Measurements from ENCODE around the gene APC.

APC gene

GRCh38 chr5:112823181-112823580, 85.5 kb downstream of the APC start:
- Histone ChIP-seq H3K9me3 (ENCODE audit: control insufficient read depth, low read length) (no peaks in the 10 kb centered on the region), H3K36me3 (ENCODE audit: control insufficient read depth, insufficient read depth, low read length, severe bottlenecking) (peaks cover 76% of the 10 kb centered on the region), H3K4me1 (ENCODE audit: control insufficient read depth, insufficient read depth, low read length) (no peaks in the 10 kb centered on the region), H3K4me3 (ENCODE audit: low read length) (no peak overlapping the region), H3K27me3 (replicated peaks; ENCODE audit: control insufficient read depth, insufficient read depth, low read length) (no peaks in the 10 kb centered on the region), H3K9ac (ENCODE audit: low read length) (no peak overlapping the region)
- DNase-seq (ENCODE audit: low read depth) = no peak

DNA sequence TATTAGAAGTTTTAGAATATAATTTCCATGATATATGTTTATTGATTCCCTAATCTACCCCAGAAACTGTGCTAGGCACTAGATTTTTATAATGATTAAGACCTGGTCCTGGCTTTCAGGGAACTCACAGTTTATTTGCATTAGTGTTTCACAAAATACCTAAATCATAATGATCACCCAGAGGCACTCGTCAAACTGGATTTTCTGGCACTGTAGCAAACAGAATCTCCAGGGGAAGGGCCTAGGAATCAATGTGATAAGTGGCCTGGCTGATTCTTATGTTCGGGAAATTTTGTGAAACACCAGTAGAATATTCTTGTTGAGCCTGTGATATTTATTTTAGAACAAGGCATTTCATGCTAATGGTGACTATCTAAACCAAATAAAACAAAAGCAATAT, 86.0 kb downstream of the APC start:
- DNase-seq (ENCODE audit: low read depth) = no peak
- peaks cover 81% of the 10 kb centered on the region for H3K36me3 ChIP-seq (ENCODE audit: control insufficient read depth, insufficient read depth, low read length, severe bottlenecking)
- H3K4me1 ChIP-seq (ENCODE audit: control insufficient read depth, insufficient read depth, low read length) = no peaks in the 10 kb centered on the region

DNA sequence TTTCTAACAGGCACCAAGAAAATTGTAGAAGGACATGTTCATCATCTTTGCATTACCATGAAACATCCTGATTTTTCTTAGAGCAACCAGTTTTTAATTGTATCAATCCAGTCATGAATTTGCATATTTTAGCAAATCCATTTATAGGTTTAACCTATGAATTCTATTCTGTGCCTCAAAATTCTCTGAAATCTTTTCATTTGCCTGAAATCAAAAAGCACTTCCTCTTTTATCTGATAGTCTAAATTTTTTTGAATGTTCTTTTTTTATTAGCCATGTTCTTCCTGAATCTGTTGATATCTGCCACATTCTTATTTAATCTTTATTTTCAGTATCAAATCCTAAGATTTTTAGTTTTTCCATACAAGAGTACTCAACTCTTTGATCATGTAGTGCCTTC, 86.5 kb downstream of the APC start:
- no peak overlapping the region for H3K4me3 ChIP-seq (ENCODE audit: low read length)
- no peaks in the 10 kb centered on the region for H3K27me3 ChIP-seq (replicated peaks; ENCODE audit: control insufficient read depth, insufficient read depth, low read length)
- DNase-seq (ENCODE audit: low read depth) = no peak
- peaks cover 82% of the 10 kb centered on the region for H3K36me3 ChIP-seq (ENCODE audit: control insufficient read depth, insufficient read depth, low read length, severe bottlenecking)
- H3K4me1 ChIP-seq (ENCODE audit: control insufficient read depth, insufficient read depth, low read length) = no peaks in the 10 kb centered on the region
- H3K9ac ChIP-seq (ENCODE audit: low read length) = no peak overlapping the region
- no peaks in the 10 kb centered on the region for H3K9me3 ChIP-seq (ENCODE audit: control insufficient read depth, low read length)

More for the DNA sequence above, 86.0 kb downstream of the APC start:
- Histone ChIP-seq H3K9me3 (ENCODE audit: control insufficient read depth, low read length) (no peaks in the 10 kb centered on the region), H3K9ac (ENCODE audit: low read length) (no peak overlapping the region), H3K27me3 (replicated peaks; ENCODE audit: control insufficient read depth, insufficient read depth, low read length) (no peaks in the 10 kb centered on the region), H3K4me3 (ENCODE audit: low read length) (no peak overlapping the region)

DNA sequence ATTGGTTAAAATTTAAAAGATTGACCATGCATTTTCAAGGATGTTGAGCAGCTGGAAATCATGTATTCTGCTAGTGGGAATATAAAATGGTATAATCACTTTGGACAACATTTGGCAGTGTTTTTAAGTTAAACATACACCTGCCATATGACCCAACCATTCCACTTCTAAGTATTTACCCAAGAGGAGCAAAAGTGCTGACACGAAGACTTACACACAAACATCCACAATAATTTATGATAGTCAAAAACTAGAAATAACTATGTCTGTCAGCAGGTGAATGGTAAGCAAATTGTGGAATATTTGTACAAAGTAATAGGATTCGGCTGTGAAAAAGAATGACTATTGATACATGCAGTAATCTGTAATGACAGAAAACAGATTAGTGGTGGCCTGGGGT, 92.7 kb downstream of the APC start:
- no peak for DNase-seq (ENCODE audit: low read depth)
- peaks cover 57% of the 10 kb centered on the region for H3K36me3 ChIP-seq (ENCODE audit: control insufficient read depth, insufficient read depth, low read length, severe bottlenecking)
- no peak overlapping the region for H3K4me3 ChIP-seq (ENCODE audit: low read length)
- no peaks in the 10 kb centered on the region for H3K9me3 ChIP-seq (ENCODE audit: control insufficient read depth, low read length)
- no peak overlapping the region for H3K9ac ChIP-seq (ENCODE audit: low read length)
- H3K4me1 ChIP-seq (ENCODE audit: control insufficient read depth, insufficient read depth, low read length) = no peaks in the 10 kb centered on the region
- H3K27me3 ChIP-seq (replicated peaks; ENCODE audit: control insufficient read depth, insufficient read depth, low read length) = no peaks in the 10 kb centered on the region

GRCh38 chr5:112833971-112834370, 96.3 kb downstream of the APC start:
- H3K9ac ChIP-seq (ENCODE audit: low read length) = no peak overlapping the region
- H3K36me3 ChIP-seq (ENCODE audit: control insufficient read depth, insufficient read depth, low read length, severe bottlenecking) = peaks cover 55% of the 10 kb centered on the region
- no peak for DNase-seq (ENCODE audit: low read depth)
- no peak overlapping the region for H3K4me3 ChIP-seq (ENCODE audit: low read length)
- no peaks in the 10 kb centered on the region for H3K9me3 ChIP-seq (ENCODE audit: control insufficient read depth, low read length)
- no peaks in the 10 kb centered on the region for H3K27me3 ChIP-seq (replicated peaks; ENCODE audit: control insufficient read depth, insufficient read depth, low read length)
- no peaks in the 10 kb centered on the region for H3K4me1 ChIP-seq (ENCODE audit: control insufficient read depth, insufficient read depth, low read length)

GRCh38 chr5:112844489-112844888, 106.8 kb downstream of the APC start:
- Histone ChIP-seq H3K27me3 (replicated peaks; ENCODE audit: control insufficient read depth, insufficient read depth, low read length) (no peaks in the 10 kb centered on the region), H3K4me1 (ENCODE audit: control insufficient read depth, insufficient read depth, low read length) (peaks cover 12% of the 10 kb centered on the region), H3K9ac (ENCODE audit: low read length) (no peak overlapping the region), H3K4me3 (ENCODE audit: low read length) (no peak overlapping the region), H3K9me3 (ENCODE audit: control insufficient read depth, low read length) (no peaks in the 10 kb centered on the region), H3K36me3 (ENCODE audit: control insufficient read depth, insufficient read depth, low read length, severe bottlenecking) (peaks cover 19% of the 10 kb centered on the region)
- DNase-seq (ENCODE audit: low read depth) = no peak

DNA sequence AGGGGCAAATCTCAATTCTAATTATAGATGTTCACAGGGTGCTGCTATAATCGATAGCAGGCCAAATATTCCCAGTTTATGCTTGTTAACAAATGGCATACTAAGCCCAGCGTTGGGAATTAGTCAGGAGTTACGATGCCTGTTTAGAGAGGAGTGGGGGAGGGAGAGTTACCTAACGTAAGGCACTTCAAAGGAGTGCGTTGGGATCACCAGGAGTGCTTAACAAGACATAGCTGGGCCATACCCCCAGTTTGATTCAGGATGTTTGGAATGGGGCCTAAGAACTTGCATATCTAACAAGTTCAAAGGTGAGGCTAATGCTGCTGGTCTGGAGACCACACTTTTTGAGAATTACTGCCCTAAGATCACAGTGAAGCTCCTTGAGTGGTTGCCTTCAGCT, 108.9 kb downstream of the APC start:
- no peak overlapping the region for H3K4me3 ChIP-seq (ENCODE audit: low read length)
- H3K36me3 ChIP-seq (ENCODE audit: control insufficient read depth, insufficient read depth, low read length, severe bottlenecking) = peaks cover 2% of the 10 kb centered on the region
- no peak for DNase-seq (ENCODE audit: low read depth)
- no peak overlapping the region for H3K9ac ChIP-seq (ENCODE audit: low read length)
- H3K9me3 ChIP-seq (ENCODE audit: control insufficient read depth, low read length) = no peaks in the 10 kb centered on the region
- H3K27me3 ChIP-seq (replicated peaks; ENCODE audit: control insufficient read depth, insufficient read depth, low read length) = no peaks in the 10 kb centered on the region
- peaks cover 12% of the 10 kb centered on the region for H3K4me1 ChIP-seq (ENCODE audit: control insufficient read depth, insufficient read depth, low read length)

- no peak overlapping the region for H3K9ac ChIP-seq (ENCODE audit: low read length)
- no peaks in the 10 kb centered on the region for H3K27me3 ChIP-seq (replicated peaks; ENCODE audit: control insufficient read depth, insufficient read depth, low read length)
- no peak overlapping the region for H3K4me3 ChIP-seq (ENCODE audit: low read length)
- H3K9me3 ChIP-seq (ENCODE audit: control insufficient read depth, low read length) = no peaks in the 10 kb centered on the region
- DNase-seq (ENCODE audit: low read depth) = peak; percentile 14
- no peaks in the 10 kb centered on the region for H3K36me3 ChIP-seq (ENCODE audit: control insufficient read depth, insufficient read depth, low read length, severe bottlenecking)
- H3K4me1 ChIP-seq (ENCODE audit: control insufficient read depth, insufficient read depth, low read length) = peaks cover 12% of the 10 kb centered on the region
Measured at GRCh38 chr5:112847306-112847705, 109.6 kb downstream of the APC start.

DNA sequence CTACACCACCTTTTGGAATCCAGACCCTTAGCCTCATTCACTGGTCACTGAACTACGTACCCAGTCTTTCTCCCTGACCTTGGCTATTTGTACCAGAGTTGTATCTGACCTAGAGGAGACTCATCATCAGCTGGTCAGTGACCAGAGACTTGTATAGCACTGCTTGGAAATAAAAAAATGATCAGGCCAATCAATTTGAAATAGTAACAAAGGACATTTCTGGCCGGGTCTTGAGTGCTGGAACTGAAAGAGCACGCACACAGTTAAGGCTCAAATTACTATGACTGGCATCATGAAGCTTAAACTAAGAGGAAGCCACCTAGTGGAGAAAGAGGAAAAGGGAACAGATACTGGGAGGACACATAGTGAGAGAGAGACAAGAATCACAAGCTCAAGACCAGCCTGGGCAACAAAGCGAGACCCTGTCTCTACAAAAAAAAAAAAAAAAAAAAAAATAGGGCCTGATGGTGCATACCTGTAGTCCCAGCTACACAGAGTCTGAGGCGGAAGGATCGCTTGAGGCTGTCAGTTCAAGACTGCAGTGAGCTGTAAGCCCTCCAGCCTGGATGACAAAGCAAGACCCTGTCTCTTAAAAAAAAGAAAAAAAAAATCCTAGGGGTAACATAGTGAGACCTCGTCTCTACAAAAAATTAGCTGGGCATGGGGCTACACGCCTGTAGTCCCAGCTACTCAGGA, 110.6 kb downstream of the APC start:
- Histone ChIP-seq H3K4me3 (ENCODE audit: low read length) (peak overlapping the region; percentile 61), H3K36me3 (ENCODE audit: control insufficient read depth, insufficient read depth, low read length, severe bottlenecking) (no peaks in the 10 kb centered on the region), H3K9me3 (ENCODE audit: control insufficient read depth, low read length) (no peaks in the 10 kb centered on the region), H3K9ac (ENCODE audit: low read length) (no peak overlapping the region), H3K4me1 (ENCODE audit: control insufficient read depth, insufficient read depth, low read length) (peaks cover 12% of the 10 kb centered on the region), H3K27me3 (replicated peaks; ENCODE audit: control insufficient read depth, insufficient read depth, low read length) (no peaks in the 10 kb centered on the region)
- DNase-seq (ENCODE audit: low read depth) = peak; percentile 90

DNA sequence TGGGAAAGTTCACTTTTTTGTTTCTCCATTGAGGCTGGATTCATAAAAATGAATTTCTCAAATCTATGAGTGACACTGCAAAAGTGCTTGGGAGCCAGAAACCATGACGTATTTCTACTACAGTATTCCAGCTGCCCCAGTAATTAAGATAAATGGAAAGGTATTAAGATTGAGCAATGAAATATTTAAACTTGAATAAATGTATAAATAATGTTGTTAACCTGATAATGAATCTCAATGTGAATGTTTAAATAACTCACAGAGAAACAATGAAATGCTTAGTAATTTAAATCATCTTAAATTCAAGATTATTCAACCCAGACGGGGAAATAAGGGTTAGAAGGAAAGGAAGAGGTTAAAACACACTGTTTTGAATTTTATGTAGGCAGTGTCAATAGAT, 112.2 kb downstream of the APC start:
- Histone ChIP-seq H3K9me3 (ENCODE audit: control insufficient read depth, low read length) (no peaks in the 10 kb centered on the region), H3K36me3 (ENCODE audit: control insufficient read depth, insufficient read depth, low read length, severe bottlenecking) (no peaks in the 10 kb centered on the region), H3K4me1 (ENCODE audit: control insufficient read depth, insufficient read depth, low read length) (peaks cover 12% of the 10 kb centered on the region), H3K27me3 (replicated peaks; ENCODE audit: control insufficient read depth, insufficient read depth, low read length) (no peaks in the 10 kb centered on the region), H3K4me3 (ENCODE audit: low read length) (no peak overlapping the region), H3K9ac (ENCODE audit: low read length) (no peak overlapping the region)
- DNase-seq (ENCODE audit: low read depth) = no peak

DNA sequence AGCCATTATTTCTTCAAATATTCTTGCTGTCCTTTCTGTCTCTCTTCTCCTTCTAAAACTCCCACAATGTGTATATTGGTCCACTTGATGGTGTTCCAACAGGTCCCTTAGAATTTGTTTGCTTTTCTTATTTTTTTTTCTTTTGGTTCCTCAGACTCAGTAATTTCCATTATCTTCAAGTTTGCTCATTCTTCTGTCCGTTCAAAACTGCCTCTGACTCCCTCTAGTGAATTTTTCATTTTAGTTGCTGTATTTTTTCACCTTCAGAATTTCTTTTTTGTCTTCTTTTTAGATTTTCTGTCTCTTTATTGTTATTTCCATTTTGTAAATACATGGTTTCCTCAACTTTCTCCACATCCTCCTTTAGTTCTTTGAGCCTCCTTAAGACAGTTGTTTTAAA, 117.0 kb downstream of the APC start:
- Histone ChIP-seq H3K27me3 (replicated peaks; ENCODE audit: control insufficient read depth, insufficient read depth, low read length) (no peaks in the 10 kb centered on the region), H3K9ac (ENCODE audit: low read length) (no peak overlapping the region), H3K9me3 (ENCODE audit: control insufficient read depth, low read length) (no peaks in the 10 kb centered on the region), H3K36me3 (ENCODE audit: control insufficient read depth, insufficient read depth, low read length, severe bottlenecking) (no peaks in the 10 kb centered on the region), H3K4me1 (ENCODE audit: control insufficient read depth, insufficient read depth, low read length) (peaks cover 21% of the 10 kb centered on the region), H3K4me3 (ENCODE audit: low read length) (no peak overlapping the region)
- no peak for DNase-seq (ENCODE audit: low read depth)

DNA sequence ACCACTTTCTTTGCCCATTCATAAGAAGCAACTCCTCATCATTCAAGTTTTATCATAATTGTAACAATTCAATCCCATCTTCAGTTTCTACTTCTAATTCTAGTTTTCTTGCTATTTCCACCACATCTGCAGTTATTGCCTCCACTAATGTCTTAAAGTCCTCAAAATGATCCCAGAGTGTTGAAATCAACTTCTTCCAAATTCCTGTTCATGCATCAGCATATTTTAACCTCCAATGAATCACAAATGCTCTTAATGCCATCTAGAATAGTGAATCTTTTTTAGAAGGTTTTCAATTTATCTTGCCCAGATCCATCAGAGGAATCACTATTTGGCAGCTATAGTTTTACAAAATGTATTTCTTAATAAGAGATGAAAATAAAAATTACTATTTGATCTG, 120.2 kb downstream of the APC start:
- Histone ChIP-seq H3K27me3 (replicated peaks; ENCODE audit: control insufficient read depth, insufficient read depth, low read length) (no peaks in the 10 kb centered on the region), H3K36me3 (ENCODE audit: control insufficient read depth, insufficient read depth, low read length, severe bottlenecking) (peaks cover under 1% of the 10 kb centered on the region), H3K9me3 (ENCODE audit: control insufficient read depth, low read length) (no peaks in the 10 kb centered on the region), H3K4me1 (ENCODE audit: control insufficient read depth, insufficient read depth, low read length) (peaks cover 35% of the 10 kb centered on the region), H3K4me3 (ENCODE audit: low read length) (no peak overlapping the region), H3K9ac (ENCODE audit: low read length) (no peak overlapping the region)
- peak; percentile 30 for DNase-seq (ENCODE audit: low read depth)

Measured in adipocyte (in vitro differentiated cells).